GM12891 (cell line): ENCODE results near the gene LACTB. TPM values are rescaled to one million over a fixed set of nuclear protein-coding genes. Genes with fewer than 3 reads are reported as not detected.
A peak's percentile ranks its signal among the peaks of the same experiment; 100 is the strongest.

Experiments
- DNase-seq: peaks from one replicate; pipeline ENCODE4 v3.0.0; 2011; ENCODE audit warnings: low spot score; ENCODE audit not compliant: insufficient read length
- FAIRE-seq: peaks from 2 replicates; lab custom pipeline; 2011; peaks lifted over from hg19 to GRCh38; lab: Jason Lieb, UNC
- PAX5 ChIP-seq: IDR thresholded peaks from 2 replicates; pipeline ENCODE4 v1.6.1; 2011; ENCODE audit warnings: low read length, moderate library complexity, mild to moderate bottlenecking; ENCODE audit not compliant: insufficient read depth, severe bottlenecking
- POLR2A ChIP-seq: IDR thresholded peaks from 2 replicates; pipeline ENCODE4 v1.6.1; 2011; ENCODE audit warnings: low read depth, low read length, control low read depth
- POLR2AphosphoS5 ChIP-seq: IDR thresholded peaks from 2 replicates; pipeline ENCODE4 v1.6.1; 2011; ENCODE audit warnings: low read depth, low read length, control low read depth
- POU2F2 ChIP-seq: IDR thresholded peaks from 2 replicates; pipeline ENCODE4 v1.6.1; 2011; ENCODE audit warnings: low read depth, mild to moderate bottlenecking, control low read depth, low read length, moderate library complexity
- SPI1 ChIP-seq: IDR thresholded peaks from 2 replicates; pipeline ENCODE4 v1.6.1; 2011; ENCODE audit warnings: low read depth, low read length, control low read depth
- TAF1 ChIP-seq: IDR thresholded peaks from 2 replicates; pipeline ENCODE4 v1.6.1; 2011; ENCODE audit warnings: low read depth, low read length, control low read depth
- polyA plus RNA-seq: library from polyadenylated mRNA; unstranded; fragments of >200 nt; gene quantifications from one replicate; pipeline ENCODE4 v1.2.1, GENCODE V29; 2012; ENCODE audit warnings: low read depth, missing spikeins, inconsistent platforms; ENCODE audit not compliant: missing spikeins

LACTB gene, protein sequence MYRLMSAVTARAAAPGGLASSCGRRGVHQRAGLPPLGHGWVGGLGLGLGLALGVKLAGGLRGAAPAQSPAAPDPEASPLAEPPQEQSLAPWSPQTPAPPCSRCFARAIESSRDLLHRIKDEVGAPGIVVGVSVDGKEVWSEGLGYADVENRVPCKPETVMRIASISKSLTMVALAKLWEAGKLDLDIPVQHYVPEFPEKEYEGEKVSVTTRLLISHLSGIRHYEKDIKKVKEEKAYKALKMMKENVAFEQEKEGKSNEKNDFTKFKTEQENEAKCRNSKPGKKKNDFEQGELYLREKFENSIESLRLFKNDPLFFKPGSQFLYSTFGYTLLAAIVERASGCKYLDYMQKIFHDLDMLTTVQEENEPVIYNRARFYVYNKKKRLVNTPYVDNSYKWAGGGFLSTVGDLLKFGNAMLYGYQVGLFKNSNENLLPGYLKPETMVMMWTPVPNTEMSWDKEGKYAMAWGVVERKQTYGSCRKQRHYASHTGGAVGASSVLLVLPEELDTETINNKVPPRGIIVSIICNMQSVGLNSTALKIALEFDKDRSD
- polyA plus RNA-seq = 20.2 TPM

DNA sequence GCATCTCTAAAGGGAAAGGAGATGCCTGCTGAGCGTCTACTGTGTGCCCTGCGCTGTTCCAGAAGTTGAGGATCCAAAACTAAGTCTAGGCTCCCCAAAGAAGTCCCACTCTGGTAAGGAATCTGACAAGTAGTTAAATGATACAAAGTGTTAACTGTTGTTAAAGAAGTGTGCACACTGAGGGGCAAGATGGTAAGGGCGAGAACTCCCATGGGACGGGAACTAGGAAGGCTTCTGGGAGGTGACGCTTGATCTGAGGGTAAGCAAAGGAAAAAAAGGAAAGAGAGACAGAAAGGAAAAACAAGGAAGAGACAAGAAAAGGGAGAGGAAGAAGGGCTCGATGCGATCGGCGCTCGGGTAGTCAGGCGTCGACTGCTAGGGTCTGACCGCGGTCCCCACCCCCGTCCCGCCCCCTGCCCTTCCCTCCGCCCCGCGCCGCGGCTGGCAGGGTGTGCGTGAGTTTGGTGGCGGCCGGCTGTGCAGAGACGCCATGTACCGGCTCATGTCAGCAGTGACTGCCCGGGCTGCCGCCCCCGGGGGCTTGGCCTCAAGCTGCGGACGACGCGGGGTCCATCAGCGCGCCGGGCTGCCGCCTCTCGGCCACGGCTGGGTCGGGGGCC is at the start of gene LACTB:
TSS of gene LACTB (plus strand) at position 480 of the 620 bp plus-strand sequence. CDS start at position 491, 11 bp downstream.
- TF ChIP-seq SPI1 (peak; percentile 28; the same call in 1 of the 2 replicates), POU2F2 (peak; percentile 22; the same call in 1 of the 2 replicates), POLR2AphosphoS5 (no peak), TAF1 (0 out of 2 replicates have a peak, but pooled peaks have one; percentile 34)
- DNase-seq (peak; percentile 76), FAIRE-seq (peak; percentile 87)

DNA sequence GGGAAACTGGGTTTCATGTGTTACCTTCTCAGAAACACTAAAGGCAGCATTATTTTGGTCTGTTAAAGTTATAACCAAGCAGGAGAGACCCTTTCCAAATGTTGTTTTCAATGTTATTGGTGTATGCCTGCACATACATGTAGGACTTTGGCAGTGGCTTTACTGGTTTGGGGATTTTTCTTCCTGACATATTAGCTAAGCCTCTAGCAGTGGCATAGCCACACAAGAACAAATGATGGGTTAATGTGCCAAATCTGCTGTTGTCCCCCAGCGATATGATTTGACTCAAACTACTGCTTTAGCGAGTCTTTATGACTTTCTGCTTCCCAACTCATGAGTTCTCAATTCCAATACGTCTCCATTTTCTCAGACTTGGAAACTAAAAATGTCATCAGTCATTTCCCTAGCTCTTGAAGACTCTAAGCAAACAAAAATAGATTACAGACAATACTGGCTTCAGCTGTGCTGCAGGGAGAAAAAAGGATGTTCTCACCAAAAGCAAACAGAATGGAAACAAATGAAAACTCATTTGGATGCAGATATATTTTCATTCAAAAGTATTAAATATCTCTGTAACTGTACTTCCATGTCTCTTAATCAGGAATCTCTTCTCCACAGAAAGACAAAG is 49.5 kb upstream of the LACTB start:
- FAIRE-seq = no peak
- no peak for DNase-seq
- TF ChIP-seq POLR2AphosphoS5 (no peak), PAX5 (no peak), POLR2A (no peak), TAF1 (no peak), POU2F2 (no peak), SPI1 (no peak)

DNA sequence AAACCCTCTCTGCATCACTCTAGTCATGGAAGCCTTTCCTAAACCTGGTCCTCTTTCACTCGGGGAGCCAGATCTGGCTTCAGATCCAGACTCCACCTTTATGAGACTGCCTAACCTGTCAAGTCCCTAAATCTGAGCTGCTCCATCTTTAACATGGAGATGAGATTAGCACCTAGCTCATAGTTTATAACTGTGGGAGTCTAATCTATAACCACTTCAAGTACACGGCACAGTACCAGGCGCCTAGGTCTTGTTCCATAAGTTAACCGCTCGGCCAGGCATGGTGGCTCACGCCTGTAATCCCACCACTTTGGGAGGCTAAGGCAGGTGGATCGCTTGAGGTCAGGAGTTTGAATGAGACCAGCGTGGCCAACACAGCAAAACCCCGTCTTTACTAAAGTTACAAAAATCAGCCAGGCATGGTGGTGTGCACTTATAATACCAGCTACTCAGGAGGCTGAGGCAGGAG is 48.8 kb upstream of the LACTB start:
- no peak for FAIRE-seq
- no peak for TF ChIP-seq TAF1
- TF ChIP-seq POLR2A = no peak
- no peak for TF ChIP-seq POU2F2
- no peak for TF ChIP-seq POLR2AphosphoS5
- no peak for TF ChIP-seq PAX5
- no peak for TF ChIP-seq SPI1
- no peak for DNase-seq

DNA sequence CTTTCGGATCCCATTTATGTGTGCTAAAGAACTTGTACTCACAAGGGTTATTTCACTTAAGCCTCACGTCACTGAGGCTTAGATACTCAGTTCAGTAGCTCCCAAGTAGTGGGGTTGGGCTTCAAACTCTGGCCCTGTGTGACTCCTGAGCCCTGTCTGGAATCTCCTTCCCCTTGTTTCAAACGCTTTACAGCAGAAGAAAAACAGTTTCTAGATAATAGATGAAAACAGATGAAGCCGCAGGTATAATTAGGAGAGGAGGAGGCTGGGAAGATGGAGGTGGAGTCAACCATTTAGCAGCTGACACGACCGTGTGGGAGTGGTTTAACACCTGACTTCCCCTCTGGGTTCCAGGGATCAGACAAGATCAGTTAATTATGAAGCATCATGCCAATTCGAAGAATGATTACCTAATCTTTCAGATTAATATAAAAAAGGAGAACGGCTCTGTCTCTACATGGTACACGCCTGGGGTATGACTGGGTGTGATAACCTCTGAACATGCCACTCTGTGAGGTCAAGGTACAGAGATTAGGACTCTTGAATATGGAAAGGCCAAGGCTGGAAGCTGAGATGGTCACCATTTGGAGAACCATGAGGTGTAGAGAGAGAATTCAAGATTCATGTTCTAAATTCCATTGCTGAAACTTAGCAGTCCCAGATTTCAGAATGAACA is 48.0 kb upstream of the LACTB start:
- DNase-seq (no peak), FAIRE-seq (no peak)
- TF ChIP-seq SPI1 = no peak

DNA sequence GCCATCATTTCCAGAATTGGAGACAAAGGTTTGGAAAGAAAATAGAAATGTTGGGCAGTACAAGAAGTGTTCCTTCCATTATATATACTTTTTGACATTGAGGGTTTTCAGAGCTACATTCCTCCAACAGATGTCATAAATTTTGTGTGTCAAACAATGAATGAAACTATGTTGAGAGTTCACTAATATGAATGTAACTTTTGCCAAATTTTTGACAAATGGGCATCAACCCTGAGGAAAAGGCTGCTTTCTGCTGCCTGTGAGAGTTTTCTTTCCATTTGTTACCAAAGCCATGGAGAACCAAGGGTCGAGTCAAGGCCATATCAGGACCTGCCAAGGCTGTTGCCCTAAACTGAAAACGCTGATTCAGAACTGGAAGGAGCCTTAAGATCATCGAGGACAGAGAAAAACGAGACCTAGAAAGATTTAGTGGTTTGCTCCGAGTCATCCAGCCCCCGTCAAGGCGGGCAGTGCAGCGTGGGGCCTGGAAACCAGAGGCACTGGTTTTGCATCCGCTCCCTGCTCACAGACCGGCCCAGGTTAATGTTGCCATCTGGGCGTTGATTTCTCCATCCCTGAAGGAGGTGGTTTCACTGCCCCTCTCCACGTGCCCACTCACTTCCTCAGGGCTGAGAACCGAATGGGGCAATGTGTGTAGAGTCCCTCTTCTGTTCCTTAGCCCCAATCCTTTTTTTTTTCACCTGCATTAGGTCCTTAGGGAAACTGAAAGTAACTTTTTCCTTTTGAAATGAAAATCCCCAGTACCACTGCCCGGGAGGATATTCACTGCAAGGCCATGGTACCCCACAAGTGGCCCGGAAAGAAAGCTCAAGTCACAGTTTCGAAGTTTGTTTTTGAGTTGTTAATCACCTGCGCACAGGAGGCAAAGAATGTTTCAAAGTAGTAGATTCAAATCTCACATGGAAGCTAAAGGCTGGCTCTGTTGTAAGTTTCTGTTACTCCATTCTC is 46.4 kb upstream of the LACTB start:
- FAIRE-seq (no peak), DNase-seq (no peak)
- no peak for TF ChIP-seq TAF1
- no peak for TF ChIP-seq POLR2AphosphoS5
- no peak for TF ChIP-seq PAX5

DNA sequence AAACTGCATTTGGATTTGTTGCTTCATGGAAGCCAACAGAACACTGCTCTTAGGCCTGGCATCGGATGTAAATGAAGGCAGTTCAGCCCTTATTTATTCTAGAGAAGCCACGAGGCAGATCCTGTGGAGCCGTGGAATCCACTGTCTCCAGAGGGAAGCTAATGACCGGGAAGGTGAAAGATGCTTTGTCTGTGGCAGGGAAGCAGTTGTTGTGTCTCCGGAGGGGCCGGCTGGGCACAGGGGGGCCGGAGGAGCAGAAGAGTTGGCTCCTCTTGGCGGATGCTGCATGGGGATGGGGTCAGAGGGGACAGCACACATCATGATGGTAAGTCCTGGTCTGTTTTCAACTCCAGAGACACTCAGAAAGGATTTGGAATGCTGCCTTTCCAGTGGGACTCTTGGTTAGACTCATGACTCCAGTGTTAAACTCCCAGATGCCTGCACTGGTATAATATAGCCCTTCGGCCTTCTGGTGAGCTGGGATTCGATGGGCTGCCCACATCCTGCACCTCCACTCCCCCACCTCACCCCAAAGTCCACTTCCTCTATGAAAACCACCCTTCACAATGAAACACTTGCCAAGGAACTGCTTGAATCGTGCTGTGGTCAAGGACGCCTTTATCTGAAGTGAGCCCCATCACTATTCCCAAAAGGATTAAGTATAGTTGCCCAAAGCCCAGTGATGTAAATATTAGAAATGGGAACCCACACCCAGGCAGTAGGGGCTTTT is 45.5 kb upstream of the LACTB start:
- TF ChIP-seq TAF1 (no peak), SPI1 (peak; percentile 21)
- DNase-seq (no peak), FAIRE-seq (no peak)

DNA sequence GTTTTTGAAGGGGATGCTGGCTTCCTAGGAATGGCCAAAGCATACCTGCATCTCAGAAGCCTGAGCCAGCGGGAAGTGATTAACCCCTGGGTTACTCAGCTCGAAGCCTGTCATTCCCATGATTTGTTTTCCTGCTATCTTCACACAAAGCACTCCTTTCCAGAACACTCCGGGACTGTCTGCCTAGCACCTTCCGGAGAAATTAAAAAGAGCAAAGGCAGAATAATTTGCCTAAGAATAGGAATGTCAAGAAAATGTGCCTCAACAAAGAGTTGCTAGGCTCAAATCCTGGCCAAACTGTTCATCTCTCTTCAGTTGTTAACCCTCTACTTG is 45.0 kb upstream of the LACTB start:
- FAIRE-seq (no peak), DNase-seq (no peak)
- TF ChIP-seq POU2F2 (no peak), SPI1 (no peak), TAF1 (no peak), POLR2AphosphoS5 (no peak), PAX5 (no peak), POLR2A (no peak)

DNA sequence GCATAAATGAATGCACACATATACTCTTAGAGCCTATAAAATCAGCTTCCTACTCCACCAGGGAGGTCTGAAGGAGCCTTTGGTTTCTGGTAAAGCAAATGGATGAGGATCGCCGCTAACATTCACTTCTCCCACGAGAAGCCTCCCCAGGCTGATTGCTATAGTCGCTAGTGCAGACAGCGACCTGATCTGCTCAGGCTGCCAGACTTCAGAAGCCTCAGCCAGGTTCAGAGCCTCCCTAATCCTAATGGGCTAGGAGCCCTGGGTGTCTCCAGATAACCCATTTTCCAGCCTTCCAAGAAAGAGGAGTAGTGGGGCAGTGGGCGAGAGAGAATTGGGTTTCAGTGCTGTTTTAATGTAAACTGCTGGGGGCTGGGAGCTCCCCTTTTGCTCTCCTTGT is 43.7 kb upstream of the LACTB start:
- no peak for DNase-seq
- no peak for FAIRE-seq
- TF ChIP-seq SPI1 (no peak), POLR2AphosphoS5 (no peak)
